HT1080 (cell line): ENCODE measurements around the gene TMEM158. TPM values are rescaled to one million over a fixed set of nuclear protein-coding genes. Genes with fewer than 3 reads are reported as not detected.
A peak's percentile ranks its signal among the peaks of the same experiment; 100 is the strongest.

Experiments
- DNase-seq: peaks from one replicate; pipeline ENCODE4 v3.0.0-alpha.2; 2015; ENCODE audit warnings: low read depth
- total RNA-seq: library from RNA; depleted of rRNA; stranded (reverse); fragments of >200 nt; shearing (Covaris generic); gene quantifications from 2 replicates; pipeline ENCODE4 v1.2.3, GENCODE V29; 2014

TMEM158 gene
- total RNA-seq, 1 experiment from 2014 or later: 364 TPM

GRCh38 chr3:45204136-45204535 is 22.0 kb downstream of the TMEM158 start:
- peak; percentile 84 for DNase-seq

GRCh38 chr3:45199837-45200648 is 26.0 kb downstream of the TMEM158 start:
- peak; percentile 97 for DNase-seq

- DNase-seq: no peak
Measured at GRCh38 chr3:45198264-45199260, 27.5 kb downstream of the TMEM158 start.

GRCh38 chr3:45194791-45195190 is 31.3 kb downstream of the TMEM158 start:
- DNase-seq: no peak

- DNase-seq: no peak
Measured at GRCh38 chr3:45191924-45192417, 34.1 kb downstream of the TMEM158 start.

GRCh38 chr3:45191424-45191823 is 34.7 kb downstream of the TMEM158 start:
- no peak for DNase-seq

- no peak for DNase-seq
Measured at GRCh38 chr3:45188719-45189659, 37.1 kb downstream of the TMEM158 start.

- no peak for DNase-seq
Measured at GRCh38 chr3:45187694-45188141, 38.4 kb downstream of the TMEM158 start.

- no peak for DNase-seq
Measured at GRCh38 chr3:45186871-45187270, 39.2 kb downstream of the TMEM158 start.

- DNase-seq: no peak
Measured at GRCh38 chr3:45185461-45185860, 40.6 kb downstream of the TMEM158 start.

GRCh38 chr3:45185052-45185451 is 41.0 kb downstream of the TMEM158 start:
- DNase-seq: no peak

- no peak for DNase-seq
Measured at GRCh38 chr3:45183872-45184262, 42.2 kb downstream of the TMEM158 start.

GRCh38 chr3:45182915-45183871 is 42.9 kb downstream of the TMEM158 start:
- DNase-seq: peak; percentile 79

- DNase-seq: no peak
Measured at GRCh38 chr3:45181496-45181895, 44.6 kb downstream of the TMEM158 start.

- DNase-seq: no peak
Measured at GRCh38 chr3:45180899-45181298, 45.2 kb downstream of the TMEM158 start.

GRCh38 chr3:45180051-45180450 is 46.0 kb downstream of the TMEM158 start:
- DNase-seq: peak; percentile 45

GRCh38 chr3:45179163-45179562 is 46.9 kb downstream of the TMEM158 start:
- DNase-seq: no peak

- peak; percentile 59 for DNase-seq
Measured at GRCh38 chr3:45178183-45179023, 47.7 kb downstream of the TMEM158 start.

GRCh38 chr3:45176912-45177311 is 49.2 kb downstream of the TMEM158 start:
- DNase-seq: no peak
